Esophagus muscularis mucosa (tissue), 4 donors: ENCODE results near the gene ZFP91.

Experiments
- CTCF ChIP-seq, 3 experiments: fragments of 200-600 bp in 2 of 3; fragments of 450-650 bp in 1 of 3; sonication (generic) in 2 of 3; IDR thresholded peaks; one replicate each; pipeline ENCODE4 v1.5.1; 2017 to 2019; ENCODE audit warnings: antibody characterized with exemption in 3 of 3, mild to moderate bottlenecking in 2 of 3, moderate library complexity in 1 of 3
- EP300 ChIP-seq: sonication (generic); formaldehyde crosslinking; IDR thresholded peaks from one replicate; pipeline ENCODE4 v1.6.1; 2017; ENCODE audit warnings: antibody characterized with exemption
- POLR2A ChIP-seq: fragments of 450-650 bp; IDR thresholded peaks from one replicate; pipeline ENCODE4 v1.6.1; 2017; ENCODE audit warnings: antibody characterized with exemption, moderate library complexity, mild to moderate bottlenecking, low read depth
- POLR2AphosphoS5 ChIP-seq, 2 donors: sonication (generic); formaldehyde crosslinking; IDR thresholded peaks; one replicate each; pipeline ENCODE4 v1.6.1; 2017; ENCODE audit warnings: antibody characterized with exemption in 2 of 2

GRCh38 chr11:58597486-58598144 lies 18.8 kb downstream of the ZFP91 start:
- TF ChIP-seq CTCF (IDR thresholded peaks at IDR 0.05), result no peak
- TF ChIP-seq POLR2A, result no peak
- TF ChIP-seq EP300, result no peak
- no peak for TF ChIP-seq POLR2AphosphoS5 (IDR thresholded peaks at IDR 0.05)
